WTC11 (cell line): Measurements from ENCODE around the gene UHMK1. TPM values are rescaled to one million over a fixed set of nuclear protein-coding genes. Genes with fewer than 3 reads are reported as not detected.

ENCODE experiments used
- ATAC-seq: fragments of 200-7000 bp; cut with Tn5 transposase; 2 replicates; pipeline ENCODE4 v1.10.0; 2021; ENCODE audit warnings: mild to moderate bottlenecking, moderate library complexity
- CTCF ChIA-PET: fragments of 300-600 bp; sonication (Branson Sonifier 250); formaldehyde crosslinking; loops from one replicate; lab custom pipeline; 2021; ENCODE audit warnings: antibody characterized with exemption; lab: Charles Lee
- POLR2A ChIA-PET: fragments of 350-600 bp; sonication (Branson Sonifier 250); formaldehyde crosslinking; loops from one replicate; lab custom pipeline; 2021; ENCODE audit warnings: antibody characterized with exemption; lab: Charles Lee
- DNase-seq: peaks from one replicate; pipeline ENCODE4 v3.0.0; 2021; ENCODE audit warnings: low spot score
- H3K27ac Mint-ChIP-seq: 2 replicates; pipeline ENCODE4 v1.8.0; 2021; ENCODE audit warnings: mixed read lengths
- H3K27me3 Mint-ChIP-seq: 2 replicates; pipeline ENCODE4 v1.8.0; 2021; ENCODE audit warnings: low read depth, mild to moderate bottlenecking, moderate library complexity, mixed read lengths
- H3K36me3 Mint-ChIP-seq: 2 replicates; pipeline ENCODE4 v1.8.0; 2021; ENCODE audit warnings: mixed read lengths
- H3K4me1 Mint-ChIP-seq: 2 replicates; pipeline ENCODE4 v1.8.0; 2022; ENCODE audit warnings: mixed read lengths
- H3K4me3 Mint-ChIP-seq: 2 replicates; pipeline ENCODE4 v1.8.0; 2021; ENCODE audit warnings: mild to moderate bottlenecking, moderate library complexity, mixed read lengths
- H3K9me3 Mint-ChIP-seq: 2 replicates; pipeline ENCODE4 v1.8.0; 2021; ENCODE audit warnings: mixed read lengths
- CDX4 ChIP-seq: fragments of 250-450 bp; sonication (Bioruptor Pico); IDR thresholded peaks from 2 replicates; pipeline ENCODE4 v1.9.0; 2021; ENCODE audit warnings: moderate library complexity, mild to moderate bottlenecking, inconsistent platforms, borderline replicate concordance
- E2F4 ChIP-seq: sonication (generic); formaldehyde crosslinking; IDR thresholded peaks from 2 replicates; pipeline ENCODE4 v1.8.1; 2022; ENCODE audit warnings: low read depth, mild to moderate bottlenecking, moderate library complexity, missing genetic modification reagents, borderline replicate concordance
- ESRRA ChIP-seq: sonication (generic); formaldehyde crosslinking; IDR thresholded peaks from 2 replicates; pipeline ENCODE4 v1.8.1; 2022; ENCODE audit warnings: mild to moderate bottlenecking, missing genetic modification reagents, borderline replicate concordance
- GABPB1 ChIP-seq: sonication (generic); formaldehyde crosslinking; IDR thresholded peaks from 2 replicates; pipeline ENCODE4 v1.8.1; 2023; ENCODE audit warnings: mild to moderate bottlenecking, missing genetic modification reagents
- GTF2I ChIP-seq: fragments of 250-450 bp; sonication (Bioruptor Pico); conservative IDR thresholded peaks from 2 replicates; pipeline ENCODE4 v1.4.0; 2021; ENCODE audit warnings: mild to moderate bottlenecking
- IRF2 ChIP-seq: sonication (generic); formaldehyde crosslinking; IDR thresholded peaks from 2 replicates; pipeline ENCODE4 v1.8.0; 2022; ENCODE audit warnings: low read depth, missing genetic modification reagents, borderline replicate concordance
- JAZF1 ChIP-seq: fragments of 250-450 bp; sonication (Bioruptor Pico); IDR thresholded peaks from 2 replicates; pipeline ENCODE4 v1.9.0; 2021; ENCODE audit warnings: moderate library complexity, mild to moderate bottlenecking, inconsistent platforms
- NR1H2 ChIP-seq: sonication (generic); formaldehyde crosslinking; IDR thresholded peaks from 2 replicates; pipeline ENCODE4 v1.9.0; 2021; ENCODE audit warnings: mild to moderate bottlenecking, moderate library complexity, missing genetic modification reagents
- PREB ChIP-seq: sonication (generic); formaldehyde crosslinking; IDR thresholded peaks from 2 replicates; pipeline ENCODE4 v1.8.1; 2022; ENCODE audit warnings: mild to moderate bottlenecking, missing genetic modification reagents, moderate library complexity, borderline replicate concordance
- RORB ChIP-seq: fragments of 250-450 bp; sonication (Bioruptor Pico); IDR thresholded peaks from 2 replicates; pipeline ENCODE4 v1.9.0; 2021; ENCODE audit warnings: mild to moderate bottlenecking
- SP1 ChIP-seq: sonication (generic); formaldehyde crosslinking; conservative IDR thresholded peaks from 2 replicates; pipeline ENCODE4 v1.8.1; 2022; ENCODE audit warnings: missing genetic modification reagents
- TEAD1 ChIP-seq: sonication (generic); formaldehyde crosslinking; IDR thresholded peaks from 2 replicates; pipeline ENCODE4 v1.8.0; 2022; ENCODE audit warnings: mild to moderate bottlenecking, missing genetic modification reagents
- ZBTB21 ChIP-seq: sonication (generic); formaldehyde crosslinking; IDR thresholded peaks from 2 replicates; pipeline ENCODE4 v1.8.1; 2023; ENCODE audit warnings: mild to moderate bottlenecking, missing genetic modification reagents, borderline replicate concordance
- ZBTB43 ChIP-seq: sonication (generic); formaldehyde crosslinking; IDR thresholded peaks from 2 replicates; pipeline ENCODE4 v1.8.1; 2023; ENCODE audit warnings: mild to moderate bottlenecking, missing genetic modification reagents
- ZNF232 ChIP-seq: sonication (generic); formaldehyde crosslinking; IDR thresholded peaks from 2 replicates; pipeline ENCODE4 v1.8.0; 2022; ENCODE audit warnings: mild to moderate bottlenecking, missing genetic modification reagents
- ZNF317 ChIP-seq: sonication (generic); formaldehyde crosslinking; IDR thresholded peaks from 2 replicates; pipeline ENCODE4 v1.8.1; 2023; ENCODE audit warnings: low read depth, mild to moderate bottlenecking, moderate library complexity, missing genetic modification reagents, borderline replicate concordance
- ZNF512 ChIP-seq: sonication (generic); formaldehyde crosslinking; IDR thresholded peaks from 2 replicates; pipeline ENCODE4 v1.8.1; 2022; ENCODE audit warnings: missing genetic modification reagents, borderline replicate concordance
- total RNA-seq: library from RNA; stranded (reverse); gene quantifications from 3 replicates; pipeline ENCODE4 v1.2.3, GENCODE V29; 2021
- TF ChIP-seq, protein P1 (sequence below): fragments of 250-450 bp; sonication (Bioruptor Pico); IDR thresholded peaks from 2 replicates; pipeline ENCODE4 v1.9.0; 2021; ENCODE audit warnings: mild to moderate bottlenecking, borderline replicate concordance
- TF ChIP-seq, protein P2 (sequence below): sonication (generic); formaldehyde crosslinking; IDR thresholded peaks from 2 replicates; pipeline ENCODE4 v1.8.1; 2023; ENCODE audit warnings: mild to moderate bottlenecking, missing genetic modification reagents

Gene UHMK1
- total RNA-seq, 1 experiment from 2014 or later, result 20.0 TPM

- CTCF ChIA-PET, result no interaction called here
- TF ChIP-seq ZBTB21 (CRISPR knock-in tag) (no peak), TEAD1 (CRISPR knock-in tag) (no peak), ZNF512 (CRISPR knock-in tag) (no peak), CDX4 (CRISPR knock-in tag) (no peak), ZBTB43 (CRISPR knock-in tag) (no peak), GTF2I (CRISPR knock-in tag) (no peak), ZNF317 (no peak)
- TF ChIP-seq, all 79 proteins: peak for 0
- H3K4me3 Mint-ChIP-seq, result no peak overlapping the region
- ATAC-seq (no peak), DNase-seq (no peak)
- no peaks in the 10 kb centered on the region for H3K9me3 Mint-ChIP-seq
- H3K27me3 Mint-ChIP-seq, result no peaks in the 10 kb centered on the region
- no peaks in the 10 kb centered on the region for H3K36me3 Mint-ChIP-seq
- POLR2A ChIA-PET, result no interaction called here
- H3K27ac Mint-ChIP-seq, result no peak overlapping the region
- H3K4me1 Mint-ChIP-seq, result no peaks in the 10 kb centered on the region
Measured at GRCh38 chr1:162487241-162487640, 10.4 kb upstream of the UHMK1 start.

DNA sequence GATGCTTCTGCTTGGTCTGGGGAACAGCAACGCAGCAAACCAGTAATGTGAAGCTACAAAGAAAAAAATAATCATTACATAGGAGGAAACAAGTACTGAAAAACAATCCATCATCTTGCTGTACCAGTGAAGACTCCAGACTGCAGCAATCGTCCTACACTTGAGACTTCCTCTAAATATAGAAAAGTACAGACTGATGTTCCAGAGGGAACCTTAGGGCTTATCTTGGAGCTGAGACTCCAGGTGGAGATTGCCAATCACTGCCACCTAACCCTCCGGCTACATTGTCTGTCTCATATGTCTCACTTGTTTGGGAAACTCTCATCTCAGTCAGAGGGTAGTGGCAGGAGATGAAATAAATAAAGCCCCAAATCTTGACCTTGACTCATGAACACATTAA lies 9.4 kb upstream of the UHMK1 start:
- ATAC-seq, result no peak
- H3K4me3 Mint-ChIP-seq, result no peak overlapping the region
- H3K27me3 Mint-ChIP-seq, result no peaks in the 10 kb centered on the region

More for the DNA sequence above, 9.4 kb upstream of the UHMK1 start:
- no peaks in the 10 kb centered on the region for H3K9me3 Mint-ChIP-seq
- H3K36me3 Mint-ChIP-seq, result no peaks in the 10 kb centered on the region
- ChIA-PET CTCF (no interaction called here), POLR2A (no interaction called here)
- DNase-seq, result no peak
- TF ChIP-seq SP1 (CRISPR knock-in tag), result no peak
- TF ChIP-seq RORB (CRISPR knock-in tag), result no peak
- TF ChIP-seq IRF2 (CRISPR knock-in tag), result no peak
- no peak for TF ChIP-seq E2F4 (CRISPR knock-in tag)
- TF ChIP-seq, protein P1, sequence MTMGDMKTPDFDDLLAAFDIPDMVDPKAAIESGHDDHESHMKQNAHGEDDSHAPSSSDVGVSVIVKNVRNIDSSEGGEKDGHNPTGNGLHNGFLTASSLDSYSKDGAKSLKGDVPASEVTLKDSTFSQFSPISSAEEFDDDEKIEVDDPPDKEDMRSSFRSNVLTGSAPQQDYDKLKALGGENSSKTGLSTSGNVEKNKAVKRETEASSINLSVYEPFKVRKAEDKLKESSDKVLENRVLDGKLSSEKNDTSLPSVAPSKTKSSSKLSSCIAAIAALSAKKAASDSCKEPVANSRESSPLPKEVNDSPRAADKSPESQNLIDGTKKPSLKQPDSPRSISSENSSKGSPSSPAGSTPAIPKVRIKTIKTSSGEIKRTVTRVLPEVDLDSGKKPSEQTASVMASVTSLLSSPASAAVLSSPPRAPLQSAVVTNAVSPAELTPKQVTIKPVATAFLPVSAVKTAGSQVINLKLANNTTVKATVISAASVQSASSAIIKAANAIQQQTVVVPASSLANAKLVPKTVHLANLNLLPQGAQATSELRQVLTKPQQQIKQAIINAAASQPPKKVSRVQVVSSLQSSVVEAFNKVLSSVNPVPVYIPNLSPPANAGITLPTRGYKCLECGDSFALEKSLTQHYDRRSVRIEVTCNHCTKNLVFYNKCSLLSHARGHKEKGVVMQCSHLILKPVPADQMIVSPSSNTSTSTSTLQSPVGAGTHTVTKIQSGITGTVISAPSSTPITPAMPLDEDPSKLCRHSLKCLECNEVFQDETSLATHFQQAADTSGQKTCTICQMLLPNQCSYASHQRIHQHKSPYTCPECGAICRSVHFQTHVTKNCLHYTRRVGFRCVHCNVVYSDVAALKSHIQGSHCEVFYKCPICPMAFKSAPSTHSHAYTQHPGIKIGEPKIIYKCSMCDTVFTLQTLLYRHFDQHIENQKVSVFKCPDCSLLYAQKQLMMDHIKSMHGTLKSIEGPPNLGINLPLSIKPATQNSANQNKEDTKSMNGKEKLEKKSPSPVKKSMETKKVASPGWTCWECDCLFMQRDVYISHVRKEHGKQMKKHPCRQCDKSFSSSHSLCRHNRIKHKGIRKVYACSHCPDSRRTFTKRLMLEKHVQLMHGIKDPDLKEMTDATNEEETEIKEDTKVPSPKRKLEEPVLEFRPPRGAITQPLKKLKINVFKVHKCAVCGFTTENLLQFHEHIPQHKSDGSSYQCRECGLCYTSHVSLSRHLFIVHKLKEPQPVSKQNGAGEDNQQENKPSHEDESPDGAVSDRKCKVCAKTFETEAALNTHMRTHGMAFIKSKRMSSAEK (CRISPR knock-in tag), result no peak
- TF ChIP-seq PREB (CRISPR knock-in tag), result no peak
- no peak for TF ChIP-seq ZNF232 (CRISPR knock-in tag)
- no peak for TF ChIP-seq TEAD1 (CRISPR knock-in tag)
- no peak for TF ChIP-seq NR1H2 (CRISPR knock-in tag)
- no peak for TF ChIP-seq JAZF1 (CRISPR knock-in tag)
- TF ChIP-seq, protein P2, sequence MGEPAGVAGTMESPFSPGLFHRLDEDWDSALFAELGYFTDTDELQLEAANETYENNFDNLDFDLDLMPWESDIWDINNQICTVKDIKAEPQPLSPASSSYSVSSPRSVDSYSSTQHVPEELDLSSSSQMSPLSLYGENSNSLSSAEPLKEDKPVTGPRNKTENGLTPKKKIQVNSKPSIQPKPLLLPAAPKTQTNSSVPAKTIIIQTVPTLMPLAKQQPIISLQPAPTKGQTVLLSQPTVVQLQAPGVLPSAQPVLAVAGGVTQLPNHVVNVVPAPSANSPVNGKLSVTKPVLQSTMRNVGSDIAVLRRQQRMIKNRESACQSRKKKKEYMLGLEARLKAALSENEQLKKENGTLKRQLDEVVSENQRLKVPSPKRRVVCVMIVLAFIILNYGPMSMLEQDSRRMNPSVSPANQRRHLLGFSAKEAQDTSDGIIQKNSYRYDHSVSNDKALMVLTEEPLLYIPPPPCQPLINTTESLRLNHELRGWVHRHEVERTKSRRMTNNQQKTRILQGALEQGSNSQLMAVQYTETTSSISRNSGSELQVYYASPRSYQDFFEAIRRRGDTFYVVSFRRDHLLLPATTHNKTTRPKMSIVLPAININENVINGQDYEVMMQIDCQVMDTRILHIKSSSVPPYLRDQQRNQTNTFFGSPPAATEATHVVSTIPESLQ (CRISPR knock-in tag), result no peak
- TF ChIP-seq ESRRA (CRISPR knock-in tag), result no peak
- TF ChIP-seq ZBTB21 (CRISPR knock-in tag), result no peak
- no peak for TF ChIP-seq GABPB1 (CRISPR knock-in tag)
- H3K4me1 Mint-ChIP-seq, result no peaks in the 10 kb centered on the region
- no peak overlapping the region for H3K27ac Mint-ChIP-seq
